Gastrocnemius medialis (tissue), 4 donors: ENCODE data around the gene EEF1B2.

Experiments
- POLR2A ChIP-seq, 2 donors: fragments of 450-650 bp; IDR thresholded peaks; one replicate each; pipeline ENCODE4 v1.6.1; 2017; ENCODE audit warnings: antibody characterized with exemption in 2 of 2, mild to moderate bottlenecking in 2 of 2, moderate library complexity in 2 of 2
- TF ChIP-seq, protein P1 (sequence below), 5 experiments: fragments of 450-650 bp in 3 of 5; fragments of 200-600 bp in 2 of 5; sonication (generic) in 2 of 5; IDR thresholded peaks in 4 of 5; conservative IDR thresholded peaks in 1 of 5; 1 replicate in 4 of 5; 2 replicates in 1 of 5; pipeline ENCODE4 v1.5.1; 2016 to 2019; ENCODE audit warnings: antibody characterized with exemption in 5 of 5, mild to moderate bottlenecking in 3 of 5, moderate library complexity in 3 of 5

DNA sequence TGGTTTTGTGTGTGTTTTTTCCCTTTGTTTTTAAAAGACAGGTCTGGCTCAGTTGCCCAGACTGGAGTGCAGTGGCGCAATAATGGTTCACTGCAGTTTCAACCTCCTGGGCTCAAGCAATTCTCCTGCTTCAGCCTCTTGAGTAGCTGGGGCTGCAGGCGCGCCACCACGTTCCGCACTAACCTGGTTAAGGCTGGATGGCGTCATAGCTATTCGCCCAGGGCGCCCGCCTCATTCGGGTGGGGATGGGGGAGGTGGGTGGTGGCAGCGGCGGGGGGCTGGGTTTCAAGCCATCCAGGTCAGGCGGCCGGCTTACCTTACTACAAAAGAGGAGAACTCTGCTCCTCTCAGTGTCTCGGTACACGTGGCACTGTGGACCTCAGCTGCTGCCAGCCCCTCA is 42.8 kb downstream of the EEF1B2 start:
- no peak for TF ChIP-seq POLR2A (IDR thresholded peaks at IDR 0.05)
- TF ChIP-seq, protein P1, sequence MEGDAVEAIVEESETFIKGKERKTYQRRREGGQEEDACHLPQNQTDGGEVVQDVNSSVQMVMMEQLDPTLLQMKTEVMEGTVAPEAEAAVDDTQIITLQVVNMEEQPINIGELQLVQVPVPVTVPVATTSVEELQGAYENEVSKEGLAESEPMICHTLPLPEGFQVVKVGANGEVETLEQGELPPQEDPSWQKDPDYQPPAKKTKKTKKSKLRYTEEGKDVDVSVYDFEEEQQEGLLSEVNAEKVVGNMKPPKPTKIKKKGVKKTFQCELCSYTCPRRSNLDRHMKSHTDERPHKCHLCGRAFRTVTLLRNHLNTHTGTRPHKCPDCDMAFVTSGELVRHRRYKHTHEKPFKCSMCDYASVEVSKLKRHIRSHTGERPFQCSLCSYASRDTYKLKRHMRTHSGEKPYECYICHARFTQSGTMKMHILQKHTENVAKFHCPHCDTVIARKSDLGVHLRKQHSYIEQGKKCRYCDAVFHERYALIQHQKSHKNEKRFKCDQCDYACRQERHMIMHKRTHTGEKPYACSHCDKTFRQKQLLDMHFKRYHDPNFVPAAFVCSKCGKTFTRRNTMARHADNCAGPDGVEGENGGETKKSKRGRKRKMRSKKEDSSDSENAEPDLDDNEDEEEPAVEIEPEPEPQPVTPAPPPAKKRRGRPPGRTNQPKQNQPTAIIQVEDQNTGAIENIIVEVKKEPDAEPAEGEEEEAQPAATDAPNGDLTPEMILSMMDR (IDR thresholded peaks at IDR 0.05 in 4 of 5, conservative IDR thresholded peaks at IDR 0.05 in 1 of 5), result no peak
